ENCODE results near the gene MACROD2.

Gene MACROD2

DNA sequence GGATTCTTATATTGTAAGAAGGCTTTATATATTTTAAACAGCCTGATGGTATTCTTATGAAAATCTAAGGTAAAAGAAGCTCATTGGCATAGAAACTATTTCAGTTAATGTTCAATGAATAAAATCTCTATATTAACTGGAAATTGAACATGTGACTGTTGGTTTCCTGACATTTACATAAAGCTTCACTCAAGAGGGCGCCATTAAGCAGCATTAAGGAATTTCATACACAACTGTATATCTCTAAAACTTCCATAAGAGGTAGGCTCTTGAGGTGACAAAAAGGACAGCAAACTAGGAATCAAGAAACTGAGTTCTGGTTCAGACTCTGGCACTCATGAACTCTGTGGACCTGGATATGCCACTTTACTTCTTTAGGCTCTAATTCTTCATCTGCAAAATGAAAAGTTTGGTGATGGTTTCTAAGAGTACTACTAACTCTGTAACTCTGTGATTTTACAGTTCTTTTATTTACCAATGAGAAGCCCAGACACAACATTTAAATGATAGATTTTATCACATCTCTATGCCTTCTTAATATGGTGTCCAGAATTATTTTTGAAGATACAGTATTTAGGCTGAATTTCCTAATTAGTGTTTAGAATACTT is 194.6 kb downstream of the MACROD2 start:
- TF ChIP-seq, protein P1, sequence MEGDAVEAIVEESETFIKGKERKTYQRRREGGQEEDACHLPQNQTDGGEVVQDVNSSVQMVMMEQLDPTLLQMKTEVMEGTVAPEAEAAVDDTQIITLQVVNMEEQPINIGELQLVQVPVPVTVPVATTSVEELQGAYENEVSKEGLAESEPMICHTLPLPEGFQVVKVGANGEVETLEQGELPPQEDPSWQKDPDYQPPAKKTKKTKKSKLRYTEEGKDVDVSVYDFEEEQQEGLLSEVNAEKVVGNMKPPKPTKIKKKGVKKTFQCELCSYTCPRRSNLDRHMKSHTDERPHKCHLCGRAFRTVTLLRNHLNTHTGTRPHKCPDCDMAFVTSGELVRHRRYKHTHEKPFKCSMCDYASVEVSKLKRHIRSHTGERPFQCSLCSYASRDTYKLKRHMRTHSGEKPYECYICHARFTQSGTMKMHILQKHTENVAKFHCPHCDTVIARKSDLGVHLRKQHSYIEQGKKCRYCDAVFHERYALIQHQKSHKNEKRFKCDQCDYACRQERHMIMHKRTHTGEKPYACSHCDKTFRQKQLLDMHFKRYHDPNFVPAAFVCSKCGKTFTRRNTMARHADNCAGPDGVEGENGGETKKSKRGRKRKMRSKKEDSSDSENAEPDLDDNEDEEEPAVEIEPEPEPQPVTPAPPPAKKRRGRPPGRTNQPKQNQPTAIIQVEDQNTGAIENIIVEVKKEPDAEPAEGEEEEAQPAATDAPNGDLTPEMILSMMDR (conservative IDR thresholded peaks at IDR 0.05) = peak; percentile 70
- no peak for TF ChIP-seq ZFX (IDR thresholded peaks at IDR 0.05)
- no peak overlapping the region for H3K27ac ChIP-seq

DNA sequence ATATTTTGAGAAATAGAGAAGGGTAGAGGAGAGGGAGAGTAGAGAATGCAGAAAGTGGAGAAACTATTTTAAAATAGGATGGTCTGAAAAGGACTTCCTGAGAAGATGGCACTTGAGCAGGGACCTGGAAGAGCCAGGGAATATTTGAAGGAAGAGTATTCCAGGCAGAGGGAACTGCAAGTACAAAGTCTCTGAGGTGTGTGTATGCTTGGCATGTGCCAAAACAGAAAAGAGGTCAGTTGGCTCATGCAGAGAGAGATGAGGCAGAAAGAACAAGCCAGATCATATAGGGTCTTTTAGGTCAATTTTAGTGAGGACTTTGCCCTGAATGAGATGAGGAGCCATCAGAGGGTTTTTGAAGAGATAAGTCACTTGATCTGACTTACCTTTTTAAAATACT is 196.2 kb downstream of the MACROD2 start:
- TF ChIP-seq ZFX (IDR thresholded peaks at IDR 0.05) = no peak
- TF ChIP-seq, protein P1 (conservative IDR thresholded peaks at IDR 0.05) = no peak
- H3K27ac ChIP-seq = no peak overlapping the region

DNA sequence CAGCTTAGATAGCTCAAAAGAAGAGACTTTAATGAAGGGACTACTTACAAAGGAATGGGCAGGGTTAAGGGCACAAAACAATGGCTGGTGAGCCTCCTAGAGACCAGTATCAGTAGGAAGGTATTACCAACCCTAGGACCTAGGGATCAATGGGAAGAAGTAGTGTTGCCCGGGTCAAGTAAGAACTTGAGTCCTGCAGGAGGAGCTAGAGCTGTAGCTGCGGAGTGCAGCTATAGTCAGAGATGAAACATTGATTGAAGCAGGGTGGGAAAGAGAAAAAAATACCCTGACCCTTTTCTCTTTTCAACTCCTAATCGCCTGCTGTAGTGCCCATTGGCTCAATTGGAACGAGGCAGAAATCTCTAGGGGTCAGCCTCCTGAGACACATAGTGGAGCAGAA is 198.1 kb downstream of the MACROD2 start:
- TF ChIP-seq, protein P1 (conservative IDR thresholded peaks at IDR 0.05) = no peak
- no peak for TF ChIP-seq ZFX (IDR thresholded peaks at IDR 0.05)
- no peak overlapping the region for H3K27ac ChIP-seq

DNA sequence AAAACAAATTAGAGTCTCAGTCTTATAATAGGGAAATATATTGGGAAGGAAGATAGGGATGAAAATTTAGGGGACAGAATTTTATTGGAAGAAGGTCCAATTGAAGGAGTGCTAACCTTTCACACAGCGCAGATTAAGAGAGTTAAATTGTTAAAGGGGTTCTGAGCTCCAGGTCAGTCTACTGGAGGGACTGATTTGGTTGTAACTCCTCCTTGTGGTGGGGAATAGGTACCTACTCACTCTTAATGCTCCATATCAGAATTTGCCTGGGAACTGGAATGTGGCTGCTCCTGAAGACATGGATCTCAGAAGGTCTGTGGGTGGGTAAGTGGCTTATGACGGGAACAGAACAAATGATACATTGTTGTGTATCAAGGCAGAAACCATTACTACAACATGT is 198.6 kb downstream of the MACROD2 start:
- no peak overlapping the region for H3K27ac ChIP-seq
- TF ChIP-seq, protein P1 (conservative IDR thresholded peaks at IDR 0.05) = peak; percentile 16
- no peak for TF ChIP-seq ZFX (IDR thresholded peaks at IDR 0.05)

DNA sequence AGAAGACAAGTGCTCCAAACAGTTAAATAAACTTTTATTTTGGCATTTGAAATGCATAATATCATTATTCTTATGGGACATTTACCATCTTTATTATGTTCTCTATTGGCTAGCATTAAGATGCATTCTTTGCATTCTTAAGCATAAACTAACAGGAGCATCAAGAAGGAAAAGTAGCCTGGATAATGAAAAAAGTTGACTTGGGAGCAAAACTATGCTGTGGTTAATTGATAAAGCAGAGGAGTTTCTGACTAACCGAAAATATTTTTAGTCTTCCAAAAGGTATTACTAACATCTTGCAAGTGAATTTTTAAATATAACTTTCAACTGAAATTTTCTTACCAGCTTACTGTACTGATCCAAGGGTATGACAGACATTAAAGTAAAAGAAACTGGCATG is 201.8 kb downstream of the MACROD2 start:
- H3K27ac ChIP-seq = no peak overlapping the region

DNA sequence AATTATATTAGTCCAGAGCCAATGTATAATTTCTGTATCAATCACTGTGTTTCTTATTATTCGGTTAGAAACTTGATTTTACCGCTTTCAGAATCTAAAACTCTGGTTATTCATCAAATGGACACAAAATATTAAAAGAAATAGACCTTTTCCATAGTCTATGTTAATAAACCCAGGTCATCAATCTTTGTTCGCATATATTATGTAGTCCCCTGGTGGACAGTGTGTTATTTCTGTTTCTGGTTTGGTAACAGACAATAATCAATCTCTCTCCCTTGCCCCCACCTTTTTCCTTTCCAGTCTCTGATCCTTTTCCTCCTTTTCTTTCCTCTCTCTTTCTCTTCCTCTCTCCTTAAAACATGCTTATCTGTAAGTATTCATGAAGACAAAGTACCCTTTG is 203.1 kb downstream of the MACROD2 start:
- no peak overlapping the region for H3K27ac ChIP-seq
- no peak for TF ChIP-seq ZFX (IDR thresholded peaks at IDR 0.05)
- TF ChIP-seq, protein P1 (conservative IDR thresholded peaks at IDR 0.05) = peak; percentile 27

More for the DNA sequence above, 201.8 kb downstream of the MACROD2 start:
- TF ChIP-seq ZFX (IDR thresholded peaks at IDR 0.05) = no peak
- TF ChIP-seq, protein P1 (conservative IDR thresholded peaks at IDR 0.05) = no peak

DNA sequence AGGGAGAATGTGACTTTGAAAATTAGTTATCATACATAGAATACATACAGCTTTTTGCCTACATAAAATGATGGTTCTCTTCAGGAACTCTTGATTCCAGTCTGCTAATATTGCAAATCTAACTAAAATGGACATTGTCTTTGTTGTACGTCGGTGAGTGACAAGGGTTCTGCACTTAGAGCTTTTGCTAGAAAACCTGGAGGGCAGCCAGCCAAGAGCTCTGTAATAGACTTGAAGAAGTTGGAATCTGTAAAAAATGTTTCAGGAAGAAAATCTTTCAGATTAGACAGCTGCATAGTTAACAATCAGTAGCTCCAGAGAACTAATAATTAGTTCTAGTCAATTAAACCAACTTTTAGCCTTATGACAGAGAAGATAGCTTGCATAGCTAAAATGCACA is 203.8 kb downstream of the MACROD2 start:
- no peak overlapping the region for H3K27ac ChIP-seq
- no peak for TF ChIP-seq ZFX (IDR thresholded peaks at IDR 0.05)
- TF ChIP-seq, protein P1 (conservative IDR thresholded peaks at IDR 0.05) = no peak
